Stomach smooth muscle (tissue), 2 donors: ENCODE measurements around the gene PHACTR3.

Experiments
- H3K27ac ChIP-seq: one replicate; pipeline ENCODE4 v1.7.0; 2013; ENCODE audit warnings: mild to moderate bottlenecking, low read length, inconsistent platforms
- H3K27me3 ChIP-seq, 2 donors: one replicate each; pipeline ENCODE4 v1.7.0; 2013; ENCODE audit warnings: low read length in 2 of 2; ENCODE audit not compliant: insufficient read depth in 2 of 2, control insufficient read depth in 1 of 2
- H3K36me3 ChIP-seq, 2 donors: one replicate each; pipeline ENCODE4 v1.7.0; 2013; ENCODE audit warnings: low read length in 2 of 2; ENCODE audit not compliant: control insufficient read depth in 2 of 2, insufficient read depth in 2 of 2
- H3K4me1 ChIP-seq: one replicate; pipeline ENCODE4 v1.7.0; 2013; ENCODE audit warnings: low read length; ENCODE audit not compliant: control insufficient read depth, insufficient read depth
- H3K4me3 ChIP-seq, 2 donors: one replicate each; pipeline ENCODE4 v1.7.0; 2013; ENCODE audit warnings: low read length in 2 of 2
- H3K9ac ChIP-seq, 2 donors: one replicate each; pipeline ENCODE4 v1.7.0; 2013; ENCODE audit warnings: low read length in 2 of 2, mild to moderate bottlenecking in 1 of 2
- H3K9me3 ChIP-seq, 2 donors: one replicate each; pipeline ENCODE4 v1.7.0; 2013; ENCODE audit warnings: low read length in 2 of 2; ENCODE audit not compliant: control insufficient read depth in 2 of 2
- donor health status: healthy.
- donor health status: Pancreatic carcinoma.

The PHACTR3 gene

DNA sequence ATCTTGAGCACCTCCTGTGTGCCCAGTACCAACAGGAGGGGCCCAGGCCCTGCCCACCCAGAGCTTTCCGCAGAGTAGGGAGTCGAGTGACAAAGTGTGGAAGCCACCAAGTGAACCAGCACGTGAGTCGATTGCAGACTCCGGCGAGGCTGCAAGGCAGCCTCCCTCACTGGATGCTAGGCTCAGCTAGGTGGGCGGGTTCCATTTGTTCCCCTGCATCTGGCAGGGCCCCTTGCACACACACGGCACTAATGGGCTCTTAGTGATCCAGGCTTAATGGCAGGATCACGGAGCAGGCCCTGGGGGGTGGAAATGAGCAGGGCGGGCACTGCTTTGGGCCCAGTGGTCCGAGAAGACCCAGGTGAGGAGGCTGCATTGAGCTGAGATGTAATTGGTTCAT lies 140.4 kb downstream of the PHACTR3 start:
- H3K4me1 ChIP-seq, result peaks cover 7% of the 10 kb centered on the region
- H3K9me3 ChIP-seq, result no peaks in the 10 kb centered on the region
- H3K27ac ChIP-seq, result no peak overlapping the region
- H3K36me3 ChIP-seq, result no peaks in the 10 kb centered on the region
- H3K4me3 ChIP-seq, result no peak overlapping the region
- H3K27me3 ChIP-seq, result peaks cover 0 to 2% of the 10 kb centered on the region in 2 donors
- no peak overlapping the region for H3K9ac ChIP-seq

DNA sequence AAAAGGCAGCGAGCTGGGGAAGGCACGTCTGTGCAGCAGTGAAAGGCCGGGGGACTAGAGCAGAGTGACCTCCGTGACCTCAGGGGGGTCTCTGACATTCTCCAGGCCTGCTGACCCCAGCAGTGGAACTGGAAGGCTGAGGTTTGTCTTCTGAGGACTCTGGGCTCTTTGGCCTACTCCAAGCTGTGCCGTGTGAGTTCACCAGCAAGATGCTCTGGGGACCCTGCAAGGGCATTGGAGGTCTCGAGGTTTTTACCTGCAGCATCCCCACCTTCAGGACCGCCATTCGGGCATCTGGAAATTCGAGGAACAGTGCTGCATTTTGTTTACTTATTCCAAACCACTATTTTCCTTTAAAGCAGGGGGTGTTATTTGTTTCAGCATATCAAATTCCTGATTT lies 140.9 kb downstream of the PHACTR3 start:
- H3K9me3 ChIP-seq, result no peaks in the 10 kb centered on the region
- H3K4me1 ChIP-seq, result peaks cover 7% of the 10 kb centered on the region
- H3K27me3 ChIP-seq, result peaks cover 0 to 2% of the 10 kb centered on the region in 2 donors
- H3K27ac ChIP-seq, result no peak overlapping the region
- H3K36me3 ChIP-seq, result no peaks in the 10 kb centered on the region
- H3K4me3 ChIP-seq, result no peak overlapping the region
- H3K9ac ChIP-seq, result no peak overlapping the region

DNA sequence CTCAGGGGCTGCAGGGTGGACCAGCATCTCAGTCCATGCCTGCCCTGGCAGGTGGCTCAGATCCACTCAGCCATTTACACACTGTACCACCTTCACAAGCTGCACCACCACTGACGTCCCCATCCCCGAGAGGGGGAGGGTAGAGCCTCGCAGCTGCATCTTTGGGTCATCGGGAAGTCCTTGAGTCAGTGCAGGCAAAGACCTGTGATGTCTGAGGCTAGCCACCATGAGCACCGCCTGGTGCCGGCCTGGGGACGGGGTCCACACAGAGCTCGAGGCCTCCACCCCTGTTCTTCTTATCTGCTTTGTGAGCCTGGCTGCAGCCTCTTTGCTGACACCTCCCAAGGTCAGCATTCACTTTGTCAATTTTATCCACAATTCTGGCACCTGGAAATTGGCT lies 141.4 kb downstream of the PHACTR3 start:
- Histone ChIP-seq H3K36me3 (no peaks in the 10 kb centered on the region), H3K27me3 (peaks cover under 1 to 2% of the 10 kb centered on the region in 2 donors), H3K9ac (no peak overlapping the region), H3K4me1 (peaks cover 9% of the 10 kb centered on the region), H3K9me3 (no peaks in the 10 kb centered on the region), H3K4me3 (no peak overlapping the region), H3K27ac (no peak overlapping the region)

DNA sequence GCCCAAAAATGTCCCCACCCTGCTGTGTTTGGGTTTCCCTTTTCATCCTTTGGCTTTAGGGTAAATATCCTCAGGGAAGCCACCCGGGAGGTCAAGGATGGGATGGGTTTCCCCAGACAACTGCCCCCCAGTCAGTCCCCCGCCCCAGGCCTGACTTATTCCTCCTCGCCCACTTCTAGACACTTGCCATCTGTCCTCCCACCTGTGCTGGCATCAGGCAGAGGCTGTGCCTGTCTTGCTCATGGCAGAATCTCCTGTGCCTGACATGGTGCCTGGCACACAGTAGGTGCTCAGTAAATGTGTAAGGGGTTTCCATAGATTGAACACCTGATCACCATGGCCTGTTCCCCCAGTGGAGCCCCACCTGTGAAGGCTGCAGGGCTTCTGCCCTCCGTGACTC lies 141.8 kb downstream of the PHACTR3 start:
- Histone ChIP-seq H3K4me3 (no peak overlapping the region), H3K27ac (no peak overlapping the region), H3K27me3 (peaks cover 0 to 5% of the 10 kb centered on the region in 2 donors), H3K9ac (no peak overlapping the region), H3K9me3 (no peaks in the 10 kb centered on the region), H3K4me1 (peaks cover 12% of the 10 kb centered on the region), H3K36me3 (no peaks in the 10 kb centered on the region)

DNA sequence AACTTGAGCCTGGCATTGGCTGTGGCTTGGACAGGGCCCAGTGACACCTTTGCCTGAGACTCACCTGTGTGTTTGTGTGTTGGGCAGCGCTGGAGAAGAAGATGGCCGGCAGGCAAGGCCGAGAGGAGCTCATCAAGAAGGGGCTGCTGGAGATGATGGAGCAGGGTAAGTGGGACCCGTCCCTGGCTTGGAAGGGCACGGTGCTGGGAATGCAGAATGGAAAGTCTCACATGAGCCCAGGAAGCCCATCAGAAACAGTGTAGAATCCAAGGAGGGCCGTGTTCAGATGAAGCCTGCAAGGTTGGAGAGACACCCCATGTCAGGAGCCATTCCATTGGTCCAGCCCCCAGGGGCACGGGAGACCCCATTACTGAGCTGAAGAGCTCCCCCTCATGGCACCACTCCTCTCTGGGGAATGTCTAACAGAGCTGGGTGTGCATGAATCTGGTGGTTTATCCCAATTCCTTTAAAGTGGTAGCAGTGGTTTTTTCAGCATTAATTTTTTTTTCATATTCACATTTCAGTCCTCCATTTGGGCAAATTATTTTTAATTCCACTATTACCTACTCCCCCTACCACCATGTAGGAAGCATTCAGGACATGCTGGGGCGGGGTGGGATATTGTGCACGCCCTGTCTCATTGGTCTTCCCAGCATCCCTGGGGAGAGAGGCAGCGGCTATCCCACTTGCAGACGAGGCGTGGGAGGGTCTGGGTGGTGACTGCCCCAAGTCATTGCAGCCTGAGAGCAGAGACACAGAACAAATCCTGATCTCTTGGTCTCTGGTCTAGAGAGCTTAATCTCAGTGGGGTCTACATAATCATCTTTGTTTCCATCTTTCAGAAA lies 143.6 kb downstream of the PHACTR3 start:
- Histone ChIP-seq H3K4me1 (peaks cover 27% of the 10 kb centered on the region), H3K4me3 (no peak overlapping the region), H3K27ac (no peak overlapping the region), H3K9ac (no peak overlapping the region), H3K27me3 (peaks cover 2 to 10% of the 10 kb centered on the region in 2 donors), H3K9me3 (no peaks in the 10 kb centered on the region), H3K36me3 (no peaks in the 10 kb centered on the region)

DNA sequence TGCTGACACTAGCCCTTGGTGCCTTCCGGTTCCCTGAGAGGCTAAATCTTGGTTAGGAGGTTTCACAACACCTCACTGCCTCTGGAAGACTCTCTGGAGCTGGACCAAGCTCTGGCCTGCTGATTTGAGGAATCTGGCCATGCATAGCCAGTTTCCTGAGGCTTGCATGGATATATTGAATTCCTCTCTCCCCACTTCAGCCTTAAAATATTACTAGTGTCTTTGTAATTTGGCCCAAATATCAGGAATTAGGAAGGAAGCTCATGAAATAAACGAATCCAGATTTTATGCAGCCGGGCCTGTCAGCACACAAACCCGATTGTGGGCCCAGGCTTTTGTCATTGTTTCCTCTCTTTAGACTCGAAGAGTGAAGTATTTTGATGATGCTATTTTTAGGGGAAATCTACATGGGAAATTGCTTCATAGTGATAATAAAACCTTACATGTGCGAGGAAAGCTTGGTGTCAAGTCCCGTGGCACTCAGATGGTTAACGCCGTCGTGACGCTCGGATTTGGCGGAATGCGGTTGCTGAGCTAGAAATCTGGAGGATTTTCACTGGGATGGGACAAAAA lies 144.4 kb downstream of the PHACTR3 start:
- no peaks in the 10 kb centered on the region for H3K9me3 ChIP-seq
- H3K4me1 ChIP-seq, result peaks cover 32% of the 10 kb centered on the region
- no peaks in the 10 kb centered on the region for H3K36me3 ChIP-seq
- H3K27ac ChIP-seq, result no peak overlapping the region
- no peak overlapping the region for H3K9ac ChIP-seq
- H3K4me3 ChIP-seq, result no peak overlapping the region
- peaks cover 2 to 12% of the 10 kb centered on the region in 2 donors for H3K27me3 ChIP-seq

- H3K9ac ChIP-seq, result no peak overlapping the region
- peaks cover 3 to 16% of the 10 kb centered on the region in 2 donors for H3K27me3 ChIP-seq
- no peaks in the 10 kb centered on the region for H3K36me3 ChIP-seq
- H3K4me3 ChIP-seq, result peak overlapping the region in 1 of 2 donors; percentile 47
- no peak overlapping the region for H3K27ac ChIP-seq
- H3K9me3 ChIP-seq, result no peaks in the 10 kb centered on the region
- peaks cover 32% of the 10 kb centered on the region for H3K4me1 ChIP-seq
Measured at GRCh38 chr20:59749301-59749700, 145.0 kb downstream of the PHACTR3 start.

GRCh38 chr20:59750209-59750840 lies 146.0 kb downstream of the PHACTR3 start:
- Histone ChIP-seq H3K27me3 (peaks cover 4 to 16% of the 10 kb centered on the region in 2 donors), H3K4me1 (peaks cover 32% of the 10 kb centered on the region), H3K4me3 (no peak overlapping the region), H3K9ac (no peak overlapping the region), H3K27ac (no peak overlapping the region), H3K9me3 (no peaks in the 10 kb centered on the region), H3K36me3 (no peaks in the 10 kb centered on the region)

DNA sequence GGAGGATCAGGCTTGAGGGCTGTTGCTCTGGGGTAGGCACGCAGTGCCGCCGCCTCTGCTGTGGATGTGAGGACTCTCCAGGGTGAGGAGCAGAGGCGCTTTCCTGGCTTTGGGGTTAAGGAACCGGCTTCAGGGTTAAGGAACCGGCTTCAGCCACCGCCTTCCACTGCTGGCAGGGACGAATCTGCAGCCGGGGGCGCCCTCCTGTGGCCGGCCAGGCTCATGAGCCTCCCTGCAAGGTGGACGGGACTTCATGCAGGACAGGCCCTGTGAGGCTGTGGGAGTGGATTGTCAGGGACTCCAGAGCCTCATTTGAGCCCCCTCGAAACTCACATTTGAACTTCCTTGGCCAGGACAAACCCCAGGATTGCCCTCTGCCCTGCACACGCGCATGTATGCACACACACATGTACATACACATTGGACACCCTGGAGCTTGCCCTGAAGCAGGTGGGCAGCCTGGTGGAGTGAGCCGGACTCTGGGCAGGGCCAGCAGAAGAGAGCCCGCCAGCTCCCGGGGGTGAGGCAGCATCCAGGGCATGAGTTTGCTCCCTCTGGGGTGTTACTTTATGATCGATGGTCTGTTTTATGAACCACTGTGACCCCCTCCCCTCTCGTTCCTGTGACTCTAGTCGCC lies 146.9 kb downstream of the PHACTR3 start:
- Histone ChIP-seq H3K4me1 (peaks cover 32% of the 10 kb centered on the region), H3K27me3 (peaks cover 4 to 19% of the 10 kb centered on the region in 2 donors), H3K4me3 (no peak overlapping the region), H3K36me3 (no peaks in the 10 kb centered on the region), H3K9me3 (no peaks in the 10 kb centered on the region), H3K9ac (no peak overlapping the region), H3K27ac (no peak overlapping the region)

GRCh38 chr20:59752101-59752586 lies 147.8 kb downstream of the PHACTR3 start:
- Histone ChIP-seq H3K9ac (no peak overlapping the region), H3K4me3 (peak overlapping the region; percentile 25 to 47), H3K27me3 (peaks cover 4 to 24% of the 10 kb centered on the region in 2 donors), H3K27ac (no peak overlapping the region), H3K9me3 (no peaks in the 10 kb centered on the region), H3K4me1 (peaks cover 32% of the 10 kb centered on the region), H3K36me3 (no peaks in the 10 kb centered on the region)
